Prostate gland (tissue), 2 donors: ENCODE results near the gene GPATCH11. TPM values are rescaled to one million over a fixed set of nuclear protein-coding genes. Genes with fewer than 3 reads are reported as not detected.

Source experiments
- total RNA-seq, 2 donors: library from RNA; depleted of rRNA; stranded (reverse); fragments of >200 nt; gene quantifications; one replicate each; pipeline ENCODE4 v1.1.0, GENCODE V29; 2016

The GPATCH11 gene
- total RNA-seq, 2 donors from 2014 or later: 4.7 to 12.6 TPM

Other genes with a start within 250 kb of the GPATCH11 start
- gene STRN, start 118.0 kb upstream of the GPATCH11 start, total RNA-seq: 10 to 100 TPM; 15.0 to 32.3 TPM
- gene HEATR5B, start 146 bp upstream of the GPATCH11 start, total RNA-seq: 10 to 100 TPM; 31.1 to 37.4 TPM
- 10 to 100 TPM; 20.8 to 32.1 TPM for gene EIF2AK2, start 72.5 kb downstream of the GPATCH11 start, total RNA-seq
- gene SULT6B1, start 104.2 kb downstream of the GPATCH11 start, total RNA-seq: not detected
- 10 to 100 TPM; 24.3 to 45.2 TPM for gene CEBPZOS, start 112.0 kb downstream of the GPATCH11 start, total RNA-seq
- 10 to 100 TPM; 27.5 to 35.4 TPM for gene CEBPZ, start 147.1 kb downstream of the GPATCH11 start, total RNA-seq
- 10 to 100 TPM; 12.8 to 25.7 TPM for gene NDUFAF7, start 147.1 kb downstream of the GPATCH11 start, total RNA-seq
- gene PRKD3, start 240.3 kb downstream of the GPATCH11 start, total RNA-seq: 10 to 100 TPM; 20.3 to 41.4 TPM